H1 (cell line): Measurements from ENCODE around the gene ELL. TPM values are rescaled to one million over a fixed set of nuclear protein-coding genes. Genes with fewer than 3 reads are reported as not detected.

ENCODE experiments used
- CTCF ChIA-PET: fragments of 300-600 bp; sonication (Branson Sonifier 250); formaldehyde crosslinking; loops from one replicate; lab custom pipeline; 2021; ENCODE audit not compliant: partially characterized antibody; lab: Charles Lee
- POLR2A ChIA-PET: fragments of 300-600 bp; sonication (Branson Sonifier 250); formaldehyde crosslinking; loops from one replicate; lab custom pipeline; 2021; ENCODE audit warnings: inconsistent platforms; ENCODE audit not compliant: partially characterized antibody; lab: Charles Lee
- DNase-seq, 2 experiments: peaks; one replicate each; pipeline versions ENCODE4 v3.0.0 to v3.0.0-alpha.2; 2010 to 2022; ENCODE audit warnings: low spot score in 2 of 2, low read depth in 1 of 2, mixed read lengths in 1 of 2
- FAIRE-seq: peaks from 2 replicates; lab custom pipeline; 2011; peaks lifted over from hg19 to GRCh38; lab: Jason Lieb, UNC
- H2AFZ ChIP-seq: 2 replicates; pipeline ENCODE4 v1.8.1; 2012; ENCODE audit warnings: low read length, inconsistent platforms
- H2AK5ac ChIP-seq: 2 replicates; pipeline ENCODE4 v1.6.1; 2013; ENCODE audit warnings: low read depth, low read length
- H2BK120ac ChIP-seq: replicated peaks from 2 replicates; pipeline ENCODE3; 2013; ENCODE audit warnings: low read depth, low read length, inconsistent platforms
- H2BK12ac ChIP-seq: 2 replicates; pipeline ENCODE4 v1.6.1; 2013; ENCODE audit warnings: low read depth, low read length
- H2BK15ac ChIP-seq: 2 replicates; pipeline ENCODE4 v1.6.1; 2013; ENCODE audit warnings: low read length
- H2BK20ac ChIP-seq: 2 replicates; pipeline ENCODE4 v1.6.1; 2013; ENCODE audit warnings: low read length
- H2BK5ac ChIP-seq: 2 replicates; pipeline ENCODE4 v1.6.1; 2013; ENCODE audit warnings: low read depth, low read length
- H3K14ac ChIP-seq: 2 replicates; pipeline ENCODE4 v1.6.1; 2013; ENCODE audit warnings: inconsistent platforms; ENCODE audit not compliant: insufficient read length
- H3K18ac ChIP-seq: 2 replicates; pipeline ENCODE4 v1.6.1; 2013; ENCODE audit warnings: low read length; ENCODE audit errors: extremely low read depth
- H3K23ac ChIP-seq: 2 replicates; pipeline ENCODE4 v1.6.1; 2013; ENCODE audit warnings: inconsistent platforms; ENCODE audit not compliant: insufficient read length
- H3K23me2 ChIP-seq: 2 replicates; pipeline ENCODE4 v1.6.1; 2013; ENCODE audit warnings: low read depth, low read length
- H3K27ac ChIP-seq: 2 replicates; pipeline ENCODE4 v1.6.1; 2011; ENCODE audit warnings: low read depth, low read length, inconsistent platforms
- H3K27me3 ChIP-seq, 4 experiments: replicated peaks in 1 of 4; 1 replicate in 1 of 4; 2 replicates in 3 of 4; pipeline versions ENCODE4 v1.6.1 to v1.8.1; 2011 to 2013; ENCODE audit warnings: low read length in 3 of 4, mild to moderate bottlenecking in 3 of 4, inconsistent platforms in 2 of 4, mixed read lengths in 2 of 4, moderate library complexity in 1 of 4; ENCODE audit not compliant: control insufficient read depth in 3 of 4, insufficient read depth in 3 of 4; ENCODE audit errors: extremely low read depth in 1 of 4
- H3K36me3 ChIP-seq, 4 experiments: 2 replicates each; pipeline versions ENCODE4 v1.6.1 to v1.8.1; 2011 to 2013; ENCODE audit warnings: mild to moderate bottlenecking in 4 of 4, low read length in 3 of 4, moderate library complexity in 2 of 4, control low read depth in 1 of 4, inconsistent platforms in 1 of 4; ENCODE audit not compliant: insufficient read depth in 4 of 4, control insufficient read depth in 2 of 4
- H3K4ac ChIP-seq: replicated peaks from 2 replicates; pipeline ENCODE3; 2013; ENCODE audit warnings: low read length, low read depth, mixed read lengths, inconsistent platforms; ENCODE audit not compliant: insufficient read length
- H3K4me1 ChIP-seq, 4 experiments: replicated peaks in 1 of 4; 1 replicate in 1 of 4; 2 replicates in 3 of 4; pipeline versions ENCODE4 v1.6.1 to v1.8.1; 2011 to 2013; ENCODE audit warnings: low read length in 3 of 4, inconsistent platforms in 2 of 4, mixed read lengths in 1 of 4; ENCODE audit not compliant: insufficient read depth in 4 of 4, control insufficient read depth in 3 of 4
- H3K4me2 ChIP-seq, 2 experiments: 2 replicates each; pipeline versions ENCODE4 v1.6.1 to v1.8.1; 2011 to 2013; ENCODE audit warnings: low read depth in 2 of 2, low read length in 2 of 2, control low read depth in 1 of 2, inconsistent platforms in 1 of 2, mild to moderate bottlenecking in 1 of 2; ENCODE audit not compliant: insufficient read depth in 1 of 2
- H3K4me3 ChIP-seq, 4 experiments: fragments of 200-600, 300-600 bp in 1 of 4; sonication (generic), shearing (Covaris generic), sonication (Bioruptor Twin) in 1 of 4; 2 replicates each; pipeline versions ENCODE4 v1.5.1 to v1.8.1; 2011 to 2016; ENCODE audit warnings: low read length in 4 of 4, low read depth in 3 of 4, control low read depth in 2 of 4, inconsistent platforms in 2 of 4, mild to moderate bottlenecking in 2 of 4, mixed read lengths in 1 of 4, moderate library complexity in 1 of 4; ENCODE audit not compliant: insufficient read depth in 2 of 4; ENCODE audit errors: extremely low read depth in 1 of 4
- H3K56ac ChIP-seq: replicated peaks from 2 replicates; pipeline ENCODE3; 2013; ENCODE audit warnings: low read depth, mild to moderate bottlenecking, mixed read lengths, low read length, inconsistent platforms; ENCODE audit not compliant: insufficient read length
- H3K79me1 ChIP-seq: 2 replicates; pipeline ENCODE4 v1.6.1; 2013; ENCODE audit warnings: low read depth, low read length, control low read depth
- H3K79me2 ChIP-seq, 2 experiments: 2 replicates each; pipeline versions ENCODE4 v1.6.1 to v1.8.1; 2012 to 2013; ENCODE audit warnings: low read length in 2 of 2, mild to moderate bottlenecking in 2 of 2, inconsistent platforms in 1 of 2; ENCODE audit not compliant: insufficient read depth in 2 of 2, control insufficient read depth in 1 of 2
- H3K9ac ChIP-seq, 4 experiments: replicated peaks in 1 of 4; 1 replicate in 1 of 4; 2 replicates in 3 of 4; pipeline versions ENCODE4 v1.6.1 to v1.8.1; 2011 to 2013; ENCODE audit warnings: low read depth in 3 of 4, low read length in 3 of 4, control low read depth in 2 of 4, mild to moderate bottlenecking in 2 of 4, moderate library complexity in 2 of 4, inconsistent platforms in 1 of 4; ENCODE audit errors: extremely low read depth in 1 of 4
- H3K9me3 ChIP-seq, 2 experiments: 2 replicates each; pipeline versions ENCODE4 v1.6.1 to v1.8.1; 2012 to 2013; ENCODE audit warnings: mild to moderate bottlenecking in 2 of 2, moderate library complexity in 2 of 2, control low read depth in 1 of 2, inconsistent platforms in 1 of 2, low read depth in 1 of 2, low read length in 1 of 2, mixed read lengths in 1 of 2; ENCODE audit not compliant: insufficient read depth in 2 of 2
- H4K20me1 ChIP-seq, 2 experiments: replicated peaks in 1 of 2; 2 replicates each; pipeline versions ENCODE3 to v1.8.1; 2011 to 2013; ENCODE audit warnings: inconsistent platforms in 2 of 2, low read length in 2 of 2, mild to moderate bottlenecking in 1 of 2; ENCODE audit not compliant: insufficient read depth in 2 of 2, control insufficient read depth in 1 of 2
- H4K5ac ChIP-seq: 2 replicates; pipeline ENCODE4 v1.6.1; 2013; ENCODE audit warnings: low read length, low read depth, mixed read lengths, inconsistent platforms; ENCODE audit not compliant: insufficient read length
- H4K8ac ChIP-seq: 2 replicates; pipeline ENCODE4 v1.8.0; 2013; ENCODE audit warnings: mild to moderate bottlenecking, moderate library complexity, low read length, inconsistent platforms; ENCODE audit not compliant: insufficient read depth; ENCODE audit errors: extremely low read depth
- H4K91ac ChIP-seq: replicated peaks from 2 replicates; pipeline ENCODE3; 2013; ENCODE audit warnings: low read length, mixed read lengths, inconsistent platforms; ENCODE audit not compliant: insufficient read length
- BCL11A ChIP-seq, 2 experiments: IDR thresholded peaks; one replicate each; pipeline ENCODE4 v1.6.1; 2011; ENCODE audit warnings: low read depth in 2 of 2, low read length in 2 of 2, mild to moderate bottlenecking in 2 of 2
- EGR1 ChIP-seq: IDR thresholded peaks from 2 replicates; pipeline ENCODE4 v1.6.1; 2011; ENCODE audit warnings: low read depth, low read length, borderline replicate concordance
- KDM1A ChIP-seq: fragments of 200-600, 300-600 bp; sonication (generic); IDR thresholded peaks from 2 replicates; pipeline ENCODE4 v1.7.1; 2016; ENCODE audit warnings: mild to moderate bottlenecking, low read length, borderline replicate concordance
- KDM4A ChIP-seq: IDR thresholded peaks from one replicate; pipeline ENCODE4 v1.7.1; 2012; ENCODE audit warnings: low read depth, mild to moderate bottlenecking, moderate library complexity, low read length, inconsistent platforms; ENCODE audit not compliant: severe bottlenecking
- SIN3A ChIP-seq, 2 experiments: IDR thresholded peaks in 1 of 2; conservative IDR thresholded peaks in 1 of 2; 2 replicates each; pipeline ENCODE4 v1.6.1; 2011 to 2012; ENCODE audit warnings: low read length in 2 of 2, improper control_type of control experiment in 1 of 2, low read depth in 1 of 2, mild to moderate bottlenecking in 1 of 2
- SIX5 ChIP-seq: IDR thresholded peaks from 2 replicates; pipeline ENCODE4 v1.6.1; 2011; ENCODE audit warnings: mild to moderate bottlenecking, low read depth, low read length
- WGBS, 2 experiments: shearing (Covaris generic) in 1 of 2; methylation state at CpG; one replicate each; pipeline versions ENCODE4 v1.1.6 to v1.1.7; 2013 to 2015; ENCODE audit warnings: low lambda C conversion rate in 2 of 2, mixed read lengths in 2 of 2, inconsistent platforms in 1 of 2, low coverage in 1 of 2, missing lambda C conversion rate in 1 of 2; ENCODE audit not compliant: insufficient replicate concordance in 2 of 2, insufficient coverage in 1 of 2, insufficient read length in 1 of 2; ENCODE audit errors: extremely low coverage in 1 of 2, missing lambda C conversion rate in 1 of 2; 5-methylcytosine and 5-hydroxymethylcytosine counted together
- polyA plus RNA-seq, 7 experiments: library from polyadenylated mRNA; depleted of rRNA in 3 of 7; stranded (reverse) in 5 of 7; unstranded in 2 of 7; fragments of >200 nt in 5 of 7; fragments of 200-250 nt in 2 of 7; gene quantifications; 1 replicate in 5 of 7; 2 replicates in 1 of 7; 4 replicates in 1 of 7; pipeline versions ENCODE4 v1.2.1 to v1.2.3, GENCODE V29; 2011 to 2013; ENCODE audit warnings: missing spikeins in 2 of 7, mixed read lengths in 2 of 7
- total RNA-seq: library from RNA; stranded (reverse); fragmentation: NEBNext Ultra II Directional; extraction: Animal tissue kit (Norgen Biotek cat#: 25700); gene quantifications from 2 replicates; pipeline ENCODE4 v1.2.1, GENCODE V29; 2021

Gene ELL
- total and polyA plus RNA-seq, 2 of the 8 experiments (the other 6 are each of a cell fraction or from before 2014, with no cell fraction given) = 5.2 to 10.5 TPM

GRCh38 chr19:18500376-18500775 lies 21.5 kb downstream of the ELL start:
- Histone ChIP-seq H3K27ac (no peak overlapping the region), H3K9ac (no peak overlapping the region), H2BK120ac (no peak overlapping the region), H2AFZ (no peak overlapping the region), H3K56ac (no peak overlapping the region), H4K20me1 (peaks cover 20 to 40% of the 10 kb centered on the region in 2 experiments), H4K8ac (no peak overlapping the region), H2BK5ac (no peak overlapping the region), H3K4me1 (peaks cover 0 to 5% (median 0%) of the 10 kb centered on the region in 4 experiments; a peak in 1 of 7 replicates), H3K23me2 (no peaks in the 10 kb centered on the region), H3K4me3 (no peak overlapping the region), H3K9me3 (no peaks in the 10 kb centered on the region), H4K91ac (no peak overlapping the region), H4K5ac (no peak overlapping the region), H2AK5ac (no peak overlapping the region), H3K36me3 (no peaks in the 10 kb centered on the region), H3K18ac (no peak overlapping the region), H2BK15ac (no peak overlapping the region), H3K14ac (no peak overlapping the region), H2BK20ac (no peak overlapping the region), H3K4ac (no peak overlapping the region), H3K23ac (no peak overlapping the region), H2BK12ac (no peak overlapping the region), H3K79me1 (peaks cover 27% of the 10 kb centered on the region), H3K79me2 (peaks cover 0 to 58% of the 10 kb centered on the region in 2 experiments; a peak in 3 of 4 replicates), H3K27me3 (no peaks in the 10 kb centered on the region), H3K4me2 (no peak overlapping the region)
- TF ChIP-seq EGR1 (no peak), KDM1A (no peak), KDM4A (no peak), SIN3A (conservative IDR thresholded peaks at IDR 0.05 in 1 of 2, IDR thresholded peaks at IDR 0.05 in 1 of 2; ENCODE audit: low read depth in 1 of 2, low read length in 2 of 2) (no peak), BCL11A (IDR thresholded peaks at IDR 0.05; ENCODE audit: low read depth in 2 of 2, low read length in 2 of 2) (no peak), SIX5 (no peak)
- ChIA-PET POLR2A (interaction anchor here (1.0 to 1.4 kb wide), 2 partner anchors 28 to 38 kb away, joined by 3 read pairs; no protein-coding TSS in a partner anchor), CTCF (interaction anchor here (0.7 to 32.9 kb wide), 9 partner anchors 8 to 50 kb away, joined by 3 to 458 read pairs (median 4); no protein-coding TSS in a partner anchor)
- WGBS, 2 experiments = 88% methylated on average over 7 of the region's 7 CpGs; no CpG with 5 or more reads in 1 of the 2 experiments
- DNase-seq (no peak), FAIRE-seq (no peak)
